ENCODE measurements around the gene GPER1. TPM values are rescaled to one million over a fixed set of nuclear protein-coding genes. Genes with fewer than 3 reads are reported as not detected.

Gene GPER1
- total and polyA plus RNA-seq, 7 experiments from 2014 or later: 0.13 to 1.3 (median 0.34) TPM; not detected in 3

DNA sequence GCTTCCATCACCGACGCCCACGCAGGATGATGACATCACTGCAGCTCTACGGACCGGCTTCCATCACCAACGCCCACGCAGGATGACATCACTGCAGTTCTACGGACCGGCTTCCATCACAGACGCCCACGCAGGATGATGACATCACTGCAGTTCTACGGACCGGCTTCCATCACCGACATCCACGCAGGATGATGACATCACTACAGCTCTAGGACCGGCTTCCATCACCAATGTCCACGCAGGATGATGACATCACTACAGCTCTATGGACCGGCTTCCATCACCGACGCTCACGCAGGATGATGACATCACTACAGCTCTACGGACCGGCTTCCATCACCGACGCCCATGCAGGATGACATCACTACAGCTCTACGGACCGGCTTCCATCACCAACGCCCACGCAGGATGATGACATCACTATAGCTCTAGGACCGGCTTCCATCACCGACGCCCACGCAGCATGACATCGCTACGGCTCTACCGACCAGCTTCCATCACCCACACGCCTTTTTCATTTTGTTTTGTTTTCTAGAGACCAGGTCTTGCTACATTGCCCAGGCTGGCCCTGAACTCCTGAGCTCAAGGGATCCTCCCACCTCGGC is 29.5 kb downstream of the GPER1 start:
- POLR2A ChIA-PET: interaction anchor here (0.6 kb wide), 1 partner anchor 237 kb away, joined by 4 read pairs; no protein-coding TSS in a partner anchor
- Mint-ChIP-seq H3K9me3 (peaks cover 0 to 7% (median 0%) of the 10 kb centered on the region in 11 donors), H3K4me1 (peaks cover 7 to 20% (median 15%) of the 10 kb centered on the region in 7 donors), H3K27me3 (no peaks in the 10 kb centered on the region), H3K27ac (peak overlapping the region in 3 of 9 donors; percentile 20 to 51 (median 31)), H3K4me3 (no peak overlapping the region), H3K36me3 (peaks cover 0 to 7% (median 3%) of the 10 kb centered on the region in 5 donors)
- no peaks in the 10 kb centered on the region for H3K27me3 ChIP-seq (ENCODE audit: control insufficient read depth in 2 of 2, insufficient read depth in 2 of 2, low read length in 2 of 2)
- no peaks in the 10 kb centered on the region for H3K36me3 ChIP-seq (ENCODE audit: control insufficient read depth in 2 of 3, insufficient read depth in 3 of 3, low read length in 3 of 3)
- H3K9me3 ChIP-seq (ENCODE audit: control insufficient read depth in 2 of 3, low read length in 3 of 3): no peaks in the 10 kb centered on the region
- no peak overlapping the region for H3K27ac ChIP-seq (ENCODE audit: low read depth, low read length)
- intact Hi-C loops (cut with micrococcal nuclease): no loop called here
- DNase-seq (no peak), ATAC-seq (no peak)
- peaks cover 0 to 3% of the 10 kb centered on the region in 2 donors for H3K4me1 ChIP-seq (ENCODE audit: control insufficient read depth in 2 of 2, insufficient read depth in 2 of 2, low read length in 2 of 2)
- no peak overlapping the region for H3K4me3 ChIP-seq (ENCODE audit: low read length)
- CTCF ChIA-PET: no interaction called here

GRCh38 chr7:1119201-1119600 is 31.3 kb downstream of the GPER1 start:
- Mint-ChIP-seq H3K27ac (peak overlapping the region; percentile 53 to 76 (median 66)), H3K9me3 (peaks cover 0 to 7% (median 0%) of the 10 kb centered on the region in 11 donors), H3K36me3 (peaks cover 0 to 4% (median 0%) of the 10 kb centered on the region in 5 donors), H3K27me3 (no peaks in the 10 kb centered on the region), H3K4me1 (peaks cover 7 to 20% (median 15%) of the 10 kb centered on the region in 7 donors), H3K4me3 (peak overlapping the region in 5 of 10 donors; percentile 1 to 54 (median 34))
- no peaks in the 10 kb centered on the region for H3K27me3 ChIP-seq (ENCODE audit: control insufficient read depth in 2 of 2, insufficient read depth in 2 of 2, low read length in 2 of 2)
- intact Hi-C loops (cut with micrococcal nuclease): no loop called here
- H3K36me3 ChIP-seq (ENCODE audit: control insufficient read depth in 2 of 3, insufficient read depth in 3 of 3, low read length in 3 of 3): no peaks in the 10 kb centered on the region
- ATAC-seq (no peak), DNase-seq (no peak)
- H3K4me3 ChIP-seq (ENCODE audit: low read length): no peak overlapping the region
- H3K9me3 ChIP-seq (ENCODE audit: control insufficient read depth in 2 of 3, low read length in 3 of 3): no peaks in the 10 kb centered on the region
- ChIA-PET POLR2A (no interaction called here), CTCF (interaction anchor here (2.2 kb wide), 1 partner anchor 57 kb away, joined by 7 read pairs; no protein-coding TSS in a partner anchor)
- peaks cover 0 to 3% of the 10 kb centered on the region in 2 donors for H3K4me1 ChIP-seq (ENCODE audit: control insufficient read depth in 2 of 2, insufficient read depth in 2 of 2, low read length in 2 of 2)
- no peak overlapping the region for H3K27ac ChIP-seq (ENCODE audit: low read depth, low read length)

DNA sequence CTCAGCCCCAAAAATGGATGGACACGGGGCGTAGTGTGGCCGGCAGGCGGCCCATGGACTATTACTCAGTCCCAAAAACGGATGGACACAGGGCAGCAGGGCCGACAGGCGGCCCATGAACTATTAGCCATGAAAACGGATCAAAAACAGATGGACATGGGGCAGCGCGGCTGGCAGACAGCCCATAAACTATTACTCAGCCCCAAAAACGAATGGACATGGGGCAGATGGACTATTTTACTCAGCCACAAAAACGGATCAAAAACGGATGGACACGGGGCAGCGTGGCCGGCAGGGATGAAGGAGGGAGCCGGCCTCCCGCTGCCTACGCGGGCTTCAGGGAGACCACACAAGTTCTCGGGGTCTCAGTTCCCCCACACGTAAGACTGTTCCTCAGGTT is 32.9 kb downstream of the GPER1 start:
- Histone ChIP-seq H3K4me3 (ENCODE audit: low read length) (no peak overlapping the region), H3K27me3 (ENCODE audit: control insufficient read depth in 2 of 2, insufficient read depth in 2 of 2, low read length in 2 of 2) (no peaks in the 10 kb centered on the region), H3K36me3 (ENCODE audit: control insufficient read depth in 2 of 3, insufficient read depth in 3 of 3, low read length in 3 of 3) (peaks cover 0 to 9% (median 0%) of the 10 kb centered on the region in 3 experiments), H3K27ac (ENCODE audit: low read depth, low read length) (no peak overlapping the region), H3K9me3 (ENCODE audit: control insufficient read depth in 2 of 3, low read length in 3 of 3) (no peaks in the 10 kb centered on the region), H3K4me1 (ENCODE audit: control insufficient read depth in 2 of 2, insufficient read depth in 2 of 2, low read length in 2 of 2) (peaks cover 0 to 3% of the 10 kb centered on the region in 2 donors)
- intact Hi-C loops (cut with micrococcal nuclease): no loop called here
- Mint-ChIP-seq H3K27ac (no peak overlapping the region), H3K4me1 (peaks cover 7 to 20% (median 15%) of the 10 kb centered on the region in 7 donors), H3K27me3 (no peaks in the 10 kb centered on the region), H3K36me3 (peaks cover 0 to 4% (median 3%) of the 10 kb centered on the region in 5 donors), H3K4me3 (no peak overlapping the region), H3K9me3 (peaks cover 0 to 7% (median 0%) of the 10 kb centered on the region in 11 donors)
- POLR2A ChIA-PET: no interaction called here
- CTCF ChIA-PET: no interaction called here
- ATAC-seq (no peak), DNase-seq (no peak)

DNA sequence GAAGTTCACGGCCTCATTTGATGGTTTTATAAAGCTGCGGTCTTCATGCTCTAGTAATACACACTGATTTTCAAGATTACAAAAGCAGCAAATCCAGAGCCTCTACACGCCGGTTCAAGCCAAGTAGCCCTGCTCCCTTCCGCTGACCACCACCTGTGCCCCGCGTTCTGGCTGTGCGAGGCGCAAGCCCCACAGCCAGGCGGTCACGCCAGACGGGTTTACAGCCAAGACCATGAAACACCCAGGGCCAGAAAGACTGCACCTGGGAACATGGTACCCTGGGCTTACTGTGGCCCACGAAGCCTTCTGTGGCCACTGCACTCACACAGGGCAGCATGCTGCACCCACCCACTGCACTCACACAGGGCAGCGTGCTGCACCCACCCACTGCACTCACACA is 33.6 kb downstream of the GPER1 start:
- ATAC-seq (no peak), DNase-seq (no peak)
- H3K4me3 ChIP-seq (ENCODE audit: low read length): no peak overlapping the region
- H3K27me3 ChIP-seq (ENCODE audit: control insufficient read depth in 2 of 2, insufficient read depth in 2 of 2, low read length in 2 of 2): no peaks in the 10 kb centered on the region
- H3K27ac ChIP-seq (ENCODE audit: low read depth, low read length): no peak overlapping the region
- peaks cover 7 to 20% (median 15%) of the 10 kb centered on the region in 7 donors for H3K4me1 Mint-ChIP-seq
- peaks cover 0 to 3% of the 10 kb centered on the region in 2 donors for H3K4me1 ChIP-seq (ENCODE audit: control insufficient read depth in 2 of 2, insufficient read depth in 2 of 2, low read length in 2 of 2)
- H3K27ac Mint-ChIP-seq: no peak overlapping the region
- H3K9me3 Mint-ChIP-seq: peaks cover 0 to 2% (median 0%) of the 10 kb centered on the region in 11 donors
- peaks cover 0 to 10% (median 0%) of the 10 kb centered on the region in 3 experiments for H3K36me3 ChIP-seq (ENCODE audit: control insufficient read depth in 2 of 3, insufficient read depth in 3 of 3, low read length in 3 of 3)
- H3K36me3 Mint-ChIP-seq: peaks cover 0 to 4% (median 3%) of the 10 kb centered on the region in 5 donors
- POLR2A ChIA-PET: no interaction called here
- CTCF ChIA-PET: no interaction called here
- no peaks in the 10 kb centered on the region for H3K9me3 ChIP-seq (ENCODE audit: control insufficient read depth in 2 of 3, low read length in 3 of 3)
- no peaks in the 10 kb centered on the region for H3K27me3 Mint-ChIP-seq
- intact Hi-C loops (cut with micrococcal nuclease): no loop called here
- H3K4me3 Mint-ChIP-seq: no peak overlapping the region

DNA sequence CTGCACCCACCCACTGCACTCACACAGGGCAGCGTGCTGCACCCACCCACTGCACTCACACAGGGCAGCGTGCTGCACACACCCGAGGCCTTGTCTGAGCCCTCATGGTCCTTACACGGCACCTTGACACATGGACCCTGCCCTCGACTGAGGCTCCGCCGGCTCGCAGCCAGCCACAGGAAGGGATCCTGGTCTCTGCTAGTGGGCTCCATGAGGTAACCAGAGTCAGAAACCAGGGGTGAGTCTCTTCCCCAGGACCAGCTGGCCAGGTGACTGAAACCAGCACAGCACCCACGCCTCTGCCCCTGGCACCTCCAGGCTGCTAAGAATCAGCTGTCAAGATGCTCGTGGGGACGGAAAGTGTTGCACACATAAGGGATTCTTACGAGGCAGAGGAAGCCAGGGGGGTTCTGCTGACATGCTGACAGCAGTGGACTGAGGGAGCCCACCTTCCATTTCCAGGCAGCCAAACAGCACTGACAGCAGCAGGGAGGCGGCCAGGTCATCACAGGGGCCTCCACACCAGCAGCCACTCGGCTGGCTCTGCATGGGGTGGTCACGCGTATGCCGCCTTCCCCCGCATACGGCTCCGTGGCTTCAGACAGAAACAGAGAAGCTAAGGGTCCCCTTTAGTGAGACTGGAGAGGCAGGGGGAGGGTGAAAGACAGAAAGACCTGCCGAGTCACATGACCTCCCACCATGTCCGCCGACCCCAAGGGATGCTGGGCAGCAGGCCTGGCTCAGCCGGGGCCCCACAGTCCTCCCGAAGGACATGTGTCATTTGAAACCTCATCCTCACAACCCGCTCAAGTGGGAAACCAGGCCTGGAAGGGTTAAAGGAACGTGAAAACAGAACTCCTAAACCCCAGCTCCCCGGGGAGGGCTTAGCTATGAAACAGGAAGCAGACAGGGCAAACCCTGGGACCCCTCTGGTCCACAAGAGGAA is 34.2 kb downstream of the GPER1 start:
- H3K4me1 ChIP-seq (ENCODE audit: control insufficient read depth in 2 of 2, insufficient read depth in 2 of 2, low read length in 2 of 2): peaks cover 0 to 3% of the 10 kb centered on the region in 2 donors
- peaks cover 0 to 17% (median 0%) of the 10 kb centered on the region in 3 experiments for H3K36me3 ChIP-seq (ENCODE audit: control insufficient read depth in 2 of 3, insufficient read depth in 3 of 3, low read length in 3 of 3)
- no peak for DNase-seq
- H3K36me3 Mint-ChIP-seq: peaks cover 0 to 9% (median 3%) of the 10 kb centered on the region in 5 donors
- H3K27me3 ChIP-seq (ENCODE audit: control insufficient read depth in 2 of 2, insufficient read depth in 2 of 2, low read length in 2 of 2): no peaks in the 10 kb centered on the region
- H3K4me3 Mint-ChIP-seq: no peak overlapping the region
- ChIA-PET CTCF (interaction anchor here (0.8 kb wide), 1 partner anchor 10 kb away, joined by 3 read pairs; no protein-coding TSS in a partner anchor), POLR2A (no interaction called here)
- H3K4me1 Mint-ChIP-seq: peaks cover 7 to 20% (median 15%) of the 10 kb centered on the region in 7 donors
- no peak overlapping the region for H3K4me3 ChIP-seq (ENCODE audit: low read length)
- no peak overlapping the region for H3K27ac ChIP-seq (ENCODE audit: low read depth, low read length)
- no peak overlapping the region for H3K27ac Mint-ChIP-seq
- H3K9me3 ChIP-seq (ENCODE audit: control insufficient read depth in 2 of 3, low read length in 3 of 3): no peaks in the 10 kb centered on the region
- peaks cover 0 to 2% (median 0%) of the 10 kb centered on the region in 11 donors for H3K9me3 Mint-ChIP-seq
- H3K27me3 Mint-ChIP-seq: no peaks in the 10 kb centered on the region
- intact Hi-C loops (cut with micrococcal nuclease): no loop called here
- ATAC-seq: no peak

DNA sequence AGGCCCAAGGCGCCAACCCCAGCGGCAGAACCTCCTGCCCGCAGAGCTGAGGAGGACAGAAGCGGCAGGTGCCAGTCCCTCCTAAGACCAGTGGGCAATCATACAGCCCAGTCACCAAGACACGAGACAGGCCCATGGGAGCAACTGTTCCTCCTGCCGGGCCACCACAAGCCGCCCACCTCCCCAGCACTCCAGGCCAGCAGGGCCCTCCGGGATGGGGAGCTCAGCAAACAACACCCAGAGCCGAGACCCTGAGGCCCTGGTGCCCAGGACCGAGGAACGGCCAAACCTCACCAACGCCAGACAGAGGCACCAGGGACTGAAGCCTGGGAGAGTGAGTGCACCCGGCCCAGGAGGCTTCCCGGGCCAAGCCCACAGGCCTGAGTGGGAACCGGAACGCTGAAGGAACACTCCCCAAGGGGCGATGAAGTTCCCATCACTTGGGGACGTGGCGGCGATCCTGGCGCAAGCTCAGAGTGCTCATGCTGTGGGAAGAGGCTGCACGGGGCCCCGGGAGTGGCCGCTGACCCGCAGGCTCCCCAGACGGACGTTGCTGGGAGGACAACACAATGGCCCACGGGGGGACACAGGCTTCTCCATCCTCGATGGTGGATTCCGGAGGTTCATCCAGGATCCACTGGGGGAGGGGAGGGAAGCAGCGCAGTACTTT is 35.1 kb downstream of the GPER1 start:
- Histone ChIP-seq H3K4me1 (ENCODE audit: control insufficient read depth in 2 of 2, insufficient read depth in 2 of 2, low read length in 2 of 2) (peaks cover 0 to 3% of the 10 kb centered on the region in 2 donors), H3K27me3 (ENCODE audit: control insufficient read depth in 2 of 2, insufficient read depth in 2 of 2, low read length in 2 of 2) (no peaks in the 10 kb centered on the region), H3K36me3 (ENCODE audit: control insufficient read depth in 2 of 3, insufficient read depth in 3 of 3, low read length in 3 of 3) (peaks cover 0 to 17% (median 0%) of the 10 kb centered on the region in 3 experiments), H3K9me3 (ENCODE audit: control insufficient read depth in 2 of 3, low read length in 3 of 3) (no peaks in the 10 kb centered on the region), H3K27ac (ENCODE audit: low read depth, low read length) (no peak overlapping the region), H3K4me3 (ENCODE audit: low read length) (no peak overlapping the region)
- Mint-ChIP-seq H3K4me3 (no peak overlapping the region), H3K27me3 (no peaks in the 10 kb centered on the region), H3K9me3 (no peaks in the 10 kb centered on the region), H3K36me3 (peaks cover 0 to 9% (median 3%) of the 10 kb centered on the region in 5 donors), H3K27ac (no peak overlapping the region), H3K4me1 (peaks cover 7 to 17% (median 12%) of the 10 kb centered on the region in 7 donors)
- ATAC-seq: no peak
- DNase-seq: no peak
- POLR2A ChIA-PET: no interaction called here
- CTCF ChIA-PET: interaction anchor here (0.8 kb wide), 1 partner anchor 10 kb away, joined by 3 read pairs; no protein-coding TSS in a partner anchor
- intact Hi-C loops (cut with micrococcal nuclease): no loop called here
